Activated CD8-positive, alpha-beta T cell treated with anti-CD3 and anti-CD28 coated beads, Interleukin-2, amount 10 ng/mL, durations not matched to agents 7 days and 5 days (primary cell): ENCODE results near the gene MAN2B2. TPM values are rescaled to one million over a fixed set of nuclear protein-coding genes. Genes with fewer than 3 reads are reported as not detected.
A peak's percentile ranks its signal among the peaks of the same experiment; 100 is the strongest.

Source experiments
- ATAC-seq: fragments of 150-1000 bp; cut with Tn5 transposase; one replicate; pipeline ENCODE4 v1.10.0; 2021; ENCODE audit warnings: moderate library complexity
- CTCF ChIA-PET: fragments of 350-600 bp; sonication (Branson Sonifier 250); formaldehyde crosslinking; loops from one replicate; lab custom pipeline; 2021; ENCODE audit warnings: antibody characterized with exemption; lab: Charles Lee
- POLR2A ChIA-PET: fragments of 350-600 bp; sonication (Branson Sonifier 250); formaldehyde crosslinking; loops from one replicate; lab custom pipeline; 2021; ENCODE audit warnings: antibody characterized with exemption; lab: Charles Lee
- DNase-seq: peaks from one replicate; pipeline ENCODE4 v3.0.0-alpha.2; 2020
- H3K27ac Mint-ChIP-seq: one replicate; pipeline ENCODE4 v1.8.0; 2021; ENCODE audit warnings: mild to moderate bottlenecking, mixed read lengths
- H3K27me3 Mint-ChIP-seq: one replicate; pipeline ENCODE4 v1.8.0; 2021; ENCODE audit warnings: low read depth, mixed read lengths
- H3K36me3 Mint-ChIP-seq: one replicate; pipeline ENCODE4 v1.8.0; 2021; ENCODE audit warnings: low read depth, mixed read lengths
- H3K4me1 Mint-ChIP-seq: one replicate; pipeline ENCODE4 v1.8.0; 2021; ENCODE audit warnings: low read depth, mixed read lengths
- H3K4me3 Mint-ChIP-seq: one replicate; pipeline ENCODE4 v1.8.0; 2021; ENCODE audit warnings: mild to moderate bottlenecking, mixed read lengths
- H3K9me3 Mint-ChIP-seq: one replicate; pipeline ENCODE4 v1.8.0; 2022; ENCODE audit warnings: mixed read lengths; ENCODE audit not compliant: insufficient read depth
- total RNA-seq, 2 experiments: library from RNA; stranded (reverse); gene quantifications; one replicate each; pipeline ENCODE4 v1.2.3, GENCODE V29; 2021

The MAN2B2 gene
- total RNA-seq, 2 experiments from 2014 or later, result 27.6 to 29.1 TPM

DNA sequence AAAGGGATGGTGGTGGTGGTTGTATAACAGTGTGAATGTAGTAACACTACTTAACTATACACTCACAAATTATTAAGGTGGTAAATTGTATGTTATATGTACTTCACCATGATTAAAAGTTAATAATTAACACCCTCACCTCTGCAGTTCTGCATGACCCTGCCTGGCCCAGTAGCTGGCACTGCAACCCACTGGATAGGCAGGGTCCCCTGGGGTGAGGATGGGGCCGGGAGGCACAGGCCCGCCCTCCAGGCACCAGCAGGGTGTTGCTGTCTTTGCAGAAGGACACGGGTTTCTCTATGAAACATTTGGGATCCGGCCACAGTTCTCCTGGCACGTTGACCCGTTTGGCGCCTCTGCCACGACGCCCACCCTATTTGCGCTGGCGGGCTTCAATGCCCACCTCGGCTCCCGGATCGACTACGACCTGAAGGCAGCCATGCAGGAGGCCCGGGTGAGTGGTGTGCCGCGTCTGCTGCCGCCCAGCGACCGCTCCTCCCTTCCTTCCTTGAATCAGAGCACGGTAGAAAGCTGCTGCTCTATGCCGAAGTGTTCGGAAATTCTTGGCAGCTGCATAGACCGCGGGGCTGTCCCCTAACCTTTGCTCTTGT, 11.8 kb downstream of the MAN2B2 start:
- Mint-ChIP-seq H3K27ac (no peak overlapping the region), H3K36me3 (peaks cover 40% of the 10 kb centered on the region), H3K27me3 (no peaks in the 10 kb centered on the region), H3K4me1 (no peaks in the 10 kb centered on the region), H3K9me3 (no peaks in the 10 kb centered on the region), H3K4me3 (no peak overlapping the region)
- ChIA-PET POLR2A (no interaction called here), CTCF (no interaction called here)
- no peak for DNase-seq
- no peak for ATAC-seq

DNA sequence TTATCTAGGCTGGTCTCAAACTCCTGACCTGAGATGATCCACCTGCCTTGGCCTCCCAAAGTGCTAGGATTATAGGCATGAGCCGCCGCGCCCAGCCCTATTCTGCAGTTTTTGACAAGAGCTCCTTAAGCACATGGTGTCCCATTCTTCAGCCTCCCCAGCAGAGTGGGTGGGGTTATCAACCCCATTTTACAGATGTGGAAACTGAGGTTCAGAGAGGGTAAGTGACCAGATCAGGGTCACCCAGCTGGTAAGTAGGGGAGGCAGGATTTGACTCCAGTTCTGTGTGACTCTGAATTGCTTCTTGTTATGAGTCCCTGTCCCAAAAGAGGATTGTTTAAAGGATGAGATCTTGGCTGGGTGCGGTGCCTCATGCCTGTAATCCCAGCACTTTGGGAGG, 14.5 kb downstream of the MAN2B2 start:
- no peak for DNase-seq
- no peak for ATAC-seq
- Mint-ChIP-seq H3K4me1 (no peaks in the 10 kb centered on the region), H3K27ac (no peak overlapping the region), H3K4me3 (no peak overlapping the region), H3K9me3 (no peaks in the 10 kb centered on the region), H3K27me3 (no peaks in the 10 kb centered on the region), H3K36me3 (peaks cover 17% of the 10 kb centered on the region)
- ChIA-PET CTCF (no interaction called here), POLR2A (interaction anchor here (0.9 kb wide), 1 partner anchor 14 kb away, joined by 4 read pairs; no protein-coding TSS in a partner anchor)

DNA sequence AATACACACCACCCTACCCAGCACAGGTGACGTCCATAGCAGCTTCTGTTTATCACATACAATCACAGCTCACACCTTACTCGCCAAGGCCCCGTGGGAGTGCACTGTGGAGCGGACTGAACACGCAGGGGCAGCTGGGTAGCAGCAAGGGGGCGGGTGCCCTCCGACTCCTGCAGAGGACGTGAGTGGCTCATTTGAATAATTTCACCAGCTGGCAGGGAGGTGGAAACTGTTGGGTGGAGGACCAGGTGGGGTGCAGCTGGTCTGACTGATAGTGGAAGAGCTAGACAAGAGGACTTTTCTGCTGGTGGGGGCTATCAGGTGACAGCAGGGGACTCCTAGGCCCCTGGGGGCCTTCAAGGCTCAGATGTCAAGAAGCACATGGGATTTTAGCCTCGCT, 16.3 kb downstream of the MAN2B2 start:
- H3K4me3 Mint-ChIP-seq, result no peak overlapping the region
- DNase-seq, result no peak
- H3K4me1 Mint-ChIP-seq, result no peaks in the 10 kb centered on the region
- no peak overlapping the region for H3K27ac Mint-ChIP-seq
- no peaks in the 10 kb centered on the region for H3K27me3 Mint-ChIP-seq
- ChIA-PET CTCF (no interaction called here), POLR2A (interaction anchor here (1.0 kb wide), 1 partner anchor 13 kb away, joined by 3 read pairs; no protein-coding TSS in a partner anchor)
- H3K9me3 Mint-ChIP-seq, result no peaks in the 10 kb centered on the region
- no peak for ATAC-seq
- H3K36me3 Mint-ChIP-seq, result peaks cover 13% of the 10 kb centered on the region

DNA sequence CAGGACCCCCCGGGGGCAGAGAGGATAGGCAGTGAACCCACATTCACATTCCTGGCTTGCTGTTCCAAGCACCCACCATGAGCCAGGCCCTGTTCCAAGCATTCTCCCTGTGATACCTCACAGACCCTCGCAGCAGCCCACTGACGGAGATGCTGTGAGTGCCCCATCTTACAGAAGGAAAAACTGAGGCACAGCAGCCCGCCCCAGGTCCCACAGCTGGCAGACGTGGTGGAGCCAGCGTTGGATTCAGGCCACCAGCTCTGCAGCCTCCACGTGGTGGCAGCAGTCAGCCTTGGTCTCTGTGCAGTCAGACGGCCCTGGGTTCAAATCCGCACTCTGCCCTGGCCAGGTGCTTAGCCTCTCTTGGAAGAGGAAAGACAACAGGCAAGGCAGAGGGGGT, 16.8 kb downstream of the MAN2B2 start:
- H3K36me3 Mint-ChIP-seq, result peaks cover 13% of the 10 kb centered on the region
- no peaks in the 10 kb centered on the region for H3K27me3 Mint-ChIP-seq
- DNase-seq (no peak), ATAC-seq (no peak)
- no peaks in the 10 kb centered on the region for H3K9me3 Mint-ChIP-seq
- H3K27ac Mint-ChIP-seq, result no peak overlapping the region
- POLR2A ChIA-PET, result interaction anchor here (0.7 to 1.0 kb wide), 2 partner anchors 13 to 48 kb away, joined by 3 read pairs; no protein-coding TSS in a partner anchor
- no peak overlapping the region for H3K4me3 Mint-ChIP-seq
- no peaks in the 10 kb centered on the region for H3K4me1 Mint-ChIP-seq
- CTCF ChIA-PET, result no interaction called here

DNA sequence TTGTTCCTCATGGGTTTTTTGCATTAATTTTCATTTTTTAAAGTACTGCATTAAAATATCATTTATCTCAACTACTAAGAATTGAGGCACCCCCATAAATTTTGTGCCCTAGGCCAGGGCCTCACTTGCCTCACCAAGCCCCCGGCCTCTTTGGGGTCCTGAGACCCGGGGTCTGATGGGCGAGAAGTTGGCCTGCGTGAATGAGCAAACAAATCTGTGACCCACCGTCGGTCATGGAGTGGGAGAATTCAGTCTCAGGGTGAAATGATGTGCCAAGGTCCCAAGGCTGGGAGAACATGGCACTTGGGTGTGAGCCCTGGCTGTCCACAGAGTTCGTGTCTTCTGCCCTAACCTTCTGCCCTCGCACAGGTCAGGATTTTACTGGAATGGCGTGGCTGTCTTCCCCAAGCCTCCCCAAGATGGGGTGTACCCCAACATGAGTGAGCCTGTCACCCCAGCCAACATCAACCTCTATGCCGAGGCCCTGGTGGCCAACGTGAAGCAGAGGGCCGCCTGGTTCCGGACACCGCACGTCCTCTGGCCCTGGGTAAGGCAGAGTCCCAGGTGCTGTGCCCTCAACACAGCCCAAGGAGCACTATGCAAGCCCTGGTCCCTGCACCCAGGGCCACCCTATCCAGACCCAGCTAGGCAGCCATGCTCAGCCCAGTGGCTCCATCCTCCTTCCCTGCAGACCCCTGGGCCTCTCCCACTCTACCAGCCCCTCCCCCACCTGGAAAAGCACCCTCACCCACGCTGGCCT, 18.0 kb downstream of the MAN2B2 start:
- Mint-ChIP-seq H3K4me3 (no peak overlapping the region), H3K27ac (no peak overlapping the region), H3K9me3 (no peaks in the 10 kb centered on the region), H3K4me1 (no peaks in the 10 kb centered on the region), H3K27me3 (no peaks in the 10 kb centered on the region), H3K36me3 (peaks cover 16% of the 10 kb centered on the region)
- DNase-seq (no peak), ATAC-seq (no peak)
- ChIA-PET CTCF (no interaction called here), POLR2A (interaction anchor here (0.7 kb wide), 1 partner anchor 47 kb away, joined by 3 read pairs; no protein-coding TSS in a partner anchor)

DNA sequence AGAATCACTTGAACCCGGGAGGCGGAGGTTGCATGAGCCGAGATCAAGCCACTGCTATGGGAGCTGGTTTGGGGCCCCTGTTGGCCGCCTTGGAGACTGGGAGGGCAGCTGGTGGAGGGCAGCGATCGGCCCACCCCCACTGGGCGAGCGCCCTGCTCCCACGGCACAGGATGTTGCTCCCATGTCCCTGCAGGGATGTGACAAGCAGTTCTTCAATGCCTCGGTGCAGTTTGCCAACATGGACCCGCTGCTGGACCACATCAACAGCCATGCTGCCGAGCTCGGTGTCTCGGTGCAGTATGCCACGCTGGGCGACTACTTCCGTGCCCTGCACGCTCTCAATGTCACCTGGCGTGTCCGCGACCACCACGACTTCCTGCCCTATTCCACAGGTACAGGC, 19.4 kb downstream of the MAN2B2 start:
- H3K4me3 Mint-ChIP-seq, result no peak overlapping the region
- H3K27ac Mint-ChIP-seq, result no peak overlapping the region
- DNase-seq, result no peak
- ChIA-PET POLR2A (no interaction called here), CTCF (no interaction called here)
- no peaks in the 10 kb centered on the region for H3K9me3 Mint-ChIP-seq
- ATAC-seq, result no peak
- peaks cover 14% of the 10 kb centered on the region for H3K36me3 Mint-ChIP-seq
- no peaks in the 10 kb centered on the region for H3K27me3 Mint-ChIP-seq
- H3K4me1 Mint-ChIP-seq, result no peaks in the 10 kb centered on the region

DNA sequence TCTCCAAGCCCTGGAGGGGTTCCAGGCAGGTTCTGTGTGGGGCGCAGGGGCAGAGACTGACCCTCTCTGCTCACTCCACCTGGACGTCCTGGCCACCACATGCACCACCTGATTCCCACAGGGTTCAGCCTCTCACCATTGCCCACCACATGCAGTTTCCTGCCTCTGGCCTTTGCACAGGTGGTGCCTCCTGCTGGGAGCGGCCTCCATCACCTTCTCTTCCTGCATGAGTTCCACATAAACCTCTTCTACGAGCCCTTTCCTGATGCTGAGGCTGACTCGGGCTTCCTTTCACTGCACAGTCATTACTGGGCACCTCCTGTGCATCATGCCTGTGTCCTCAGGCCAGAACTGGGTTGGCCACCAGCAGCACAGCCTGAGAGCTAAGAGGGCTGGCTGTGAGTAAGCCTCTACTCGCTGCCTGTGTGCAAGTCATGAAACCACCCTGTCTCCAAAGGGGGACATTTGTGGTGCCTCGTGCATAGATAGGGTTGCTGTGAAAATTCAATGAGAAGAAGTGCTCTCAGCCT, 19.9 kb downstream of the MAN2B2 start:
- CTCF ChIA-PET, result no interaction called here
- peaks cover 14% of the 10 kb centered on the region for H3K36me3 Mint-ChIP-seq

DNA sequence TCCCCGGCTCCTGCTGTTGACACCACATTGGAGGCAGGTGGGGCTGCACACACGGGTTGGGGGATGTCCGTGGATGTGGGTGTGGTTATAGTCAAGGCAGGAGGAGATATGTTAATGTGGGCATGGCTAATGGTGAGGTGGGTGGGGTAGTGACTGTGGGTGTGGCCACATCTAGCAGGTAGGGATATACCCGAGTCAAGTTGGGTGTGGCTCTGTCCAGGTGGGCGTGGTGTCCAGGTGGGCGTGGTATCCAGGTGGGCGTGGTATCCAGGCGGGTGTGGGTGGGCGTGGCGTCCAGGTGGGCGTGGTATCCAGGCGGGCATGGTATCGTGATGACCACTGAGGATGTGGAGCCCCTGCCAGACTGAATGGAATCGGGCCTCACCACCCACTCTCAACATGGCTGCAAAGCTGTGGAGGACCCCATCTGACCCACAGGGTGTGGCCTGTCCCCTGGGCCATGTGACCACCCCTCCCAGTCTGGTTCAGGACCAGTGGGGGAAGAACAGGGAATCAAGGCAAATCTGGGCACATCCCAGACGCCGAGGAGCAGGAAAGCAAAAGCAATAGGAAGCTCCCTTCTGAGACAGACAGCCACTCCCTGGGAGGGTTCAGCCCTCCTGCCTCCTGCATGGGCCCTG, 21.0 kb downstream of the MAN2B2 start:
- no peak overlapping the region for H3K27ac Mint-ChIP-seq

More for the DNA sequence above, 19.9 kb downstream of the MAN2B2 start:
- no peak for ATAC-seq
- H3K4me1 Mint-ChIP-seq, result no peaks in the 10 kb centered on the region
- POLR2A ChIA-PET, result no interaction called here
- no peaks in the 10 kb centered on the region for H3K9me3 Mint-ChIP-seq
- DNase-seq, result no peak
- H3K27ac Mint-ChIP-seq, result peak overlapping the region; percentile 42
- no peaks in the 10 kb centered on the region for H3K27me3 Mint-ChIP-seq
- H3K4me3 Mint-ChIP-seq, result no peak overlapping the region

DNA sequence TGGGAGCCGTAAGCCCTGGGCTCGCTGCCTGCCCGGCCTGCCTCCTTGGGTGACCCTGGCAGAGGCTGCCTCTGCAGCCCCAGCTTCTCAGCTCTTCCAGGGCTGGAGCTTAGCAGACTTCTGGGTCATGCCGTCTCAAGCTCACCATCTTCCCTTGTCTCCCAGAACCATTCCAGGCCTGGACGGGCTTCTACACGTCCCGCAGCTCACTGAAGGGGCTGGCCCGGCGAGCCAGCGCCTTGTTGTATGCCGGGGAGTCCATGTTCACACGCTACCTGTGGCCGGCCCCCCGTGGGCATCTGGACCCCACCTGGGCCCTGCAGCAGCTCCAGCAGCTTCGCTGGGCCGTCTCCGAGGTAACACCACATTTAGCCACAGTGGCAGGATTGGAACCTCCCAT, 22.0 kb downstream of the MAN2B2 start:
- POLR2A ChIA-PET, result no interaction called here
- H3K9me3 Mint-ChIP-seq, result no peaks in the 10 kb centered on the region

More for the DNA sequence above, 21.0 kb downstream of the MAN2B2 start:
- no peaks in the 10 kb centered on the region for H3K9me3 Mint-ChIP-seq
- no peak for ATAC-seq
- no peak for DNase-seq
- H3K4me3 Mint-ChIP-seq, result no peak overlapping the region
- CTCF ChIA-PET, result no interaction called here
- H3K36me3 Mint-ChIP-seq, result peaks cover 16% of the 10 kb centered on the region
- no peaks in the 10 kb centered on the region for H3K27me3 Mint-ChIP-seq
- no peaks in the 10 kb centered on the region for H3K4me1 Mint-ChIP-seq
- POLR2A ChIA-PET, result no interaction called here

DNA sequence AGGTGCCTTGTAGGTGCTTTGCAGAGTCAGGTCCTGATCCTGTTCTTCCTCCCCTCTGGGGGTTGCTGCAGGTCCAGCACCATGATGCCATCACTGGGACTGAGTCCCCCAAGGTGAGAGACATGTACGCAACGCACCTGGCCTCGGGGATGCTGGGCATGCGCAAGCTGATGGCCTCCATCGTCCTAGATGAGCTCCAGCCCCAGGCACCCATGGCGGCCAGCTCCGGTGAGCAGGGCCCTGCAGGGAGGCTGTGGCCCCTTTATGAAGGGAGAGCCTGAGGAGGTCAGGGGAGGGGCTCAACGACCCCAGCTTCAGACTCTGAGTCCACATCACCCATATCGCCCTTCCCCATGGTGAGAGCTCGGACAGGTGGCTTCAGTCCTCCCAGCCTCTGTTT, 23.1 kb downstream of the MAN2B2 start:
- DNase-seq (no peak), ATAC-seq (no peak)
- POLR2A ChIA-PET, result no interaction called here
- Mint-ChIP-seq H3K4me3 (no peak overlapping the region), H3K9me3 (no peaks in the 10 kb centered on the region), H3K4me1 (peaks cover 3% of the 10 kb centered on the region), H3K27me3 (no peaks in the 10 kb centered on the region), H3K36me3 (peaks cover 32% of the 10 kb centered on the region), H3K27ac (no peak overlapping the region)
- CTCF ChIA-PET, result no interaction called here

More for the DNA sequence above, 22.0 kb downstream of the MAN2B2 start:
- H3K27ac Mint-ChIP-seq, result no peak overlapping the region
- CTCF ChIA-PET, result no interaction called here
- H3K36me3 Mint-ChIP-seq, result peaks cover 21% of the 10 kb centered on the region
- no peak for DNase-seq
- H3K4me1 Mint-ChIP-seq, result peaks cover 3% of the 10 kb centered on the region
- H3K27me3 Mint-ChIP-seq, result no peaks in the 10 kb centered on the region
- ATAC-seq, result no peak
- H3K4me3 Mint-ChIP-seq, result no peak overlapping the region

DNA sequence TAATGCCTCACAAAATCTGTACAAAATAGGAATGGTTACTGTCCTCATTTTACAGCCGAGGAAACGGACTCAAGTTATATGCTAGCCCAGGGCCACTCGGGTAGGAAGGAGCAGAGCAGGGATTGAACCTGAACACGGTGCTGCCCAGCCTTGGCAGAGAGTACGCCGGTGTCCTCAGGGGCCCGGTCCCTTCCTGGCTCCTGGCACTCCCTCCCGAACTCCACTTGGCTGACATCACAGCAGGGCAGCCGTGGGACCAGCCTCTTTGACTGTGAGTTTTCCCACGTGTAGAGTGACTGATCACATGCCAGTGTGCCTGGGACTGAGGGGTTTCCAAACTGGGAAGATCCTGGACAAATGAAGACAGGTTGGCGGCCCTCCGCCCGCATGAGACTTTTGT, 23.7 kb downstream of the MAN2B2 start:
- ChIA-PET POLR2A (no interaction called here), CTCF (no interaction called here)
- Mint-ChIP-seq H3K4me1 (peaks cover 3% of the 10 kb centered on the region), H3K4me3 (no peak overlapping the region), H3K9me3 (no peaks in the 10 kb centered on the region), H3K36me3 (peaks cover 37% of the 10 kb centered on the region), H3K27me3 (no peaks in the 10 kb centered on the region), H3K27ac (no peak overlapping the region)
- DNase-seq, result no peak
- no peak for ATAC-seq
